ENCODE measurements around the gene PCBP1. TPM values are rescaled to one million over a fixed set of nuclear protein-coding genes. Genes with fewer than 3 reads are reported as not detected.

The PCBP1 gene
- total and polyA plus RNA-seq, 9 of the 15 experiments (the other 6 are each of a cell fraction or from before 2014, with no cell fraction given), result 19.2 to 407 (median 78.1) TPM

DNA sequence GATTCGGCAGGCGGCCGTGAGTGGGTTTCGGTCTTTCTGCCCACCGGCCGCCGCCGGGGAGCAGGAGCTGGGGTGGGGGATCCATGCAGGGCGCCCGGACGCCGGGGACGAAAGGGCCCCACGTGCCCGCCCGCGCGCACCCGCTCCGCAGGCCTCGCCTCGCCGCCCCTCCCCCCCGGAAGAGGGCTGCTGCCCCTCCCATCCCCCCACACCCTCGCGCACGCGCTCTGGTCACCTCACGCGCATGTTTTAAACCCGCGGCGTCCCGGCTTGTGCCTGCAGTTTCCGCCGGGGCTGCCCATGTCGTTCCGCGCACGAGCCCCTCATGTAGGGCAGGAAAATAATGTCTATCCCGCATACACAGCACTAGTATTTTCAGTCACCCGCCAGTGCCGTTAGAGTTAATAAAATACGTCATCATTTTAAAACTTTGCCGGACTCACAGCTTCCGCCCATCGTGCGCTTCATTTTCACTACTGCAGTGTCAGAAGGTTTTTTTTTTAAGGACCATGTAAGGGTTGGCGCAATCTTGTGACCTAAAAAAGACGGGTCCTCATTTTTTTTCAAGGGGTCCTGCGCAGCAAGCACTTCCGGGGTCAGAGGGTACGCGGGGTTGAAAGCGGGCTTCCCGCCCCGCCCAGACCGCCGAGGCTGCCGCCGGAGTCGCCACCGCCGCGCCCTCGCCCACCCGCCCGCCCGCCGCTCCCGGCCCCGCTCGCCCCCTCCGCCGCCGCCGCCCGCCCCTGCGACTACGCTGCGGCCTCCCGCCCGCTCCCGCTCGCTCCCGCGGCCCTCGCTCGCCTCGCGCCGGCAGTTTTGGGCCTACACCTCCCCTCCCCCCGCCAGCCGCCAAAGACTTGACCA, at the start of gene PCBP1 (continued):
- TF ChIP-seq, protein P1, sequence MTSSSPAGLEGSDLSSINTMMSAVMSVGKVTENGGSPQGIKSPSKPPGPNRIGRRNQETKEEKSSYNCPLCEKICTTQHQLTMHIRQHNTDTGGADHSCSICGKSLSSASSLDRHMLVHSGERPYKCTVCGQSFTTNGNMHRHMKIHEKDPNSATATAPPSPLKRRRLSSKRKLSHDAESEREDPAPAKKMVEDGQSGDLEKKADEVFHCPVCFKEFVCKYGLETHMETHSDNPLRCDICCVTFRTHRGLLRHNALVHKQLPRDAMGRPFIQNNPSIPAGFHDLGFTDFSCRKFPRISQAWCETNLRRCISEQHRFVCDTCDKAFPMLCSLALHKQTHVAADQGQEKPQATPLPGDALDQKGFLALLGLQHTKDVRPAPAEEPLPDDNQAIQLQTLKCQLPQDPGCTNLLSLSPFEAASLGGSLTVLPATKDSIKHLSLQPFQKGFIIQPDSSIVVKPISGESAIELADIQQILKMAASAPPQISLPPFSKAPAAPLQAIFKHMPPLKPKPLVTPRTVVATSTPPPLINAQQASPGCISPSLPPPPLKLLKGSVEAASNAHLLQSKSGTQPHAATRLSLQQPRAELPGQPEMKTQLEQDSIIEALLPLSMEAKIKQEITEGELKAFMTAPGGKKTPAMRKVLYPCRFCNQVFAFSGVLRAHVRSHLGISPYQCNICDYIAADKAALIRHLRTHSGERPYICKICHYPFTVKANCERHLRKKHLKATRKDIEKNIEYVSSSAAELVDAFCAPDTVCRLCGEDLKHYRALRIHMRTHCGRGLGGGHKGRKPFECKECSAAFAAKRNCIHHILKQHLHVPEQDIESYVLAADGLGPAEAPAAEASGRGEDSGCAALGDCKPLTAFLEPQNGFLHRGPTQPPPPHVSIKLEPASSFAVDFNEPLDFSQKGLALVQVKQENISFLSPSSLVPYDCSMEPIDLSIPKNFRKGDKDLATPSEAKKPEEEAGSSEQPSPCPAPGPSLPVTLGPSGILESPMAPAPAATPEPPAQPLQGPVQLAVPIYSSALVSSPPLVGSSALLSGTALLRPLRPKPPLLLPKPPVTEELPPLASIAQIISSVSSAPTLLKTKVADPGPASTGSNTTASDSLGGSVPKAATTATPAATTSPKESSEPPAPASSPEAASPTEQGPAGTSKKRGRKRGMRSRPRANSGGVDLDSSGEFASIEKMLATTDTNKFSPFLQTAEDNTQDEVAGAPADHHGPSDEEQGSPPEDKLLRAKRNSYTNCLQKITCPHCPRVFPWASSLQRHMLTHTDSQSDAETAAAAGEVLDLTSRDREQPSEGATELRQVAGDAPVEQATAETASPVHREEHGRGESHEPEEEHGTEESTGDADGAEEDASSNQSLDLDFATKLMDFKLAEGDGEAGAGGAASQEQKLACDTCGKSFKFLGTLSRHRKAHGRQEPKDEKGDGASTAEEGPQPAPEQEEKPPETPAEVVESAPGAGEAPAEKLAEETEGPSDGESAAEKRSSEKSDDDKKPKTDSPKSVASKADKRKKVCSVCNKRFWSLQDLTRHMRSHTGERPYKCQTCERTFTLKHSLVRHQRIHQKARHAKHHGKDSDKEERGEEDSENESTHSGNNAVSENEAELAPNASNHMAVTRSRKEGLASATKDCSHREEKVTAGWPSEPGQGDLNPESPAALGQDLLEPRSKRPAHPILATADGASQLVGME (CRISPR knock-in tag; IDR thresholded peaks at IDR 0.05), result no peak
- TF ChIP-seq NFATC3 (IDR thresholded peaks at IDR 0.05) (0 out of 2 replicates have a peak, but pooled peaks have one; percentile 63), RAD51 (IDR thresholded peaks at IDR 0.05; ENCODE audit: borderline replicate concordance, low read depth) (no peak), ZNF282 (CRISPR knock-in tag; IDR thresholded peaks at IDR 0.05) (no peak), ARID2 (IDR thresholded peaks at IDR 0.05) (no peak), E2F6 (IDR thresholded peaks at IDR 0.05; ENCODE audit: borderline replicate concordance in 1 of 2, extremely low read depth in 1 of 2, insufficient read depth in 1 of 2, insufficient read length in 1 of 2, low read depth in 1 of 2, low read length in 1 of 2, poor library complexity in 1 of 2, severe bottlenecking in 1 of 2) (peak; percentile 78 to 98), ZNF408 (CRISPR knock-in tag; IDR thresholded peaks at IDR 0.05; ENCODE audit: low read depth) (no peak), ZNF197 (CRISPR knock-in tag; IDR thresholded peaks at IDR 0.05; ENCODE audit: low read depth) (no peak; the same call in 1 of the 2 replicates), SIRT6 (IDR thresholded peaks at IDR 0.05; ENCODE audit: low read depth, low read length) (no peak), POLR2H (tag; IDR thresholded peaks at IDR 0.05; ENCODE audit: low read depth) (no peak; the same call in 1 of the 2 replicates), ZBTB1 (CRISPR knock-in tag; IDR thresholded peaks at IDR 0.05; ENCODE audit: borderline replicate concordance, low read depth) (peak; percentile 12; the same call in 1 of the 2 replicates), ZNF707 (CRISPR knock-in tag; conservative IDR thresholded peaks at IDR 0.05) (no peak; the same call in 1 of the 2 replicates), ZNF449 (CRISPR knock-in tag; IDR thresholded peaks at IDR 0.05) (peak; percentile 47; the same call in 1 of the 2 replicates)
- TF ChIP-seq, protein P2, sequence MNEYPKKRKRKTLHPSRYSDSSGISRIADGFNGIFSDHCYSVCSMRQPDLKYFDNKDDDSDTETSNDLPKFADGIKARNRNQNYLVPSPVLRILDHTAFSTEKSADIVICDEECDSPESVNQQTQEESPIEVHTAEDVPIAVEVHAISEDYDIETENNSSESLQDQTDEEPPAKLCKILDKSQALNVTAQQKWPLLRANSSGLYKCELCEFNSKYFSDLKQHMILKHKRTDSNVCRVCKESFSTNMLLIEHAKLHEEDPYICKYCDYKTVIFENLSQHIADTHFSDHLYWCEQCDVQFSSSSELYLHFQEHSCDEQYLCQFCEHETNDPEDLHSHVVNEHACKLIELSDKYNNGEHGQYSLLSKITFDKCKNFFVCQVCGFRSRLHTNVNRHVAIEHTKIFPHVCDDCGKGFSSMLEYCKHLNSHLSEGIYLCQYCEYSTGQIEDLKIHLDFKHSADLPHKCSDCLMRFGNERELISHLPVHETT (CRISPR knock-in tag; conservative IDR thresholded peaks at IDR 0.05 in 1 of 2, IDR thresholded peaks at IDR 0.05 in 1 of 2), result peak in 1 of 2 experiments; percentile 99; a peak in 2 of 4 replicates

All from K562 (cell line).